Natural killer cell (primary cell): ENCODE data around the gene TOMM40. TPM values are rescaled to one million over a fixed set of nuclear protein-coding genes. Genes with fewer than 3 reads are reported as not detected.

Source experiments
- ATAC-seq, 3 donors: fragments of 150-1000 bp in 2 of 3; fragments of 200-7000 bp in 1 of 3; cut with Tn5 transposase; 1 replicate in 1 of 3; 2 replicates in 2 of 3; pipeline ENCODE4 v1.10.0; 2021; ENCODE audit warnings: mild to moderate bottlenecking in 2 of 3, moderate library complexity in 2 of 3
- DNase-seq, 2 donors: peaks; one replicate each; pipeline versions ENCODE4 v3.0.0 to v3.0.0-alpha.2; 2013 to 2021; ENCODE audit warnings: mixed read lengths in 1 of 2
- H3K27ac ChIP-seq: one replicate; pipeline ENCODE4 v1.5.1; 2013; ENCODE audit warnings: mild to moderate bottlenecking, low read length
- H3K27me3 ChIP-seq: one replicate; pipeline ENCODE4 v1.6.1; 2013; ENCODE audit warnings: low read length; ENCODE audit not compliant: control insufficient read depth, insufficient read depth
- H3K36me3 ChIP-seq: one replicate; pipeline ENCODE4 v1.6.1; 2013; ENCODE audit warnings: low read length; ENCODE audit not compliant: control insufficient read depth, insufficient read depth
- H3K4me1 ChIP-seq: one replicate; pipeline ENCODE4 v1.6.1; 2013; ENCODE audit warnings: low read length; ENCODE audit not compliant: control insufficient read depth, insufficient read depth
- H3K4me3 ChIP-seq: one replicate; pipeline ENCODE4 v1.5.1; 2013; ENCODE audit warnings: low read length
- H3K9me3 ChIP-seq: one replicate; pipeline ENCODE4 v1.6.1; 2013; ENCODE audit warnings: low read length; ENCODE audit not compliant: control insufficient read depth, insufficient read depth
- H3K27ac Mint-ChIP-seq, 2 donors: one replicate each; pipeline ENCODE4 v1.8.0; 2022; ENCODE audit warnings: mild to moderate bottlenecking in 2 of 2, mixed read lengths in 2 of 2, moderate library complexity in 1 of 2
- H3K27me3 Mint-ChIP-seq, 2 donors: one replicate each; pipeline ENCODE4 v1.8.0; 2022; ENCODE audit warnings: low read depth in 2 of 2, mixed read lengths in 2 of 2
- H3K36me3 Mint-ChIP-seq: one replicate; pipeline ENCODE4 v1.8.0; 2022; ENCODE audit warnings: mixed read lengths
- H3K4me1 Mint-ChIP-seq, 2 donors: one replicate each; pipeline ENCODE4 v1.8.0; 2022; ENCODE audit warnings: mixed read lengths in 2 of 2
- H3K4me3 Mint-ChIP-seq: one replicate; pipeline ENCODE4 v1.8.0; 2022; ENCODE audit warnings: mild to moderate bottlenecking, moderate library complexity, mixed read lengths
- H3K9me3 Mint-ChIP-seq, 2 donors: one replicate each; pipeline ENCODE4 v1.8.0; 2022; ENCODE audit warnings: mixed read lengths in 2 of 2
- CTCF ChIP-seq: fragments of 200-600 bp; IDR thresholded peaks from one replicate; pipeline ENCODE4 v1.8.0; 2022; ENCODE audit warnings: antibody characterized with exemption
- WGBS: methylation state at CpG from one replicate; pipeline ENCODE4 v1.1.7; 2013; ENCODE audit warnings: missing lambda C conversion rate; ENCODE audit not compliant: insufficient coverage; 5-methylcytosine and 5-hydroxymethylcytosine counted together
- intact Hi-C: fragments of 100-400 bp; cut with micrococcal nuclease; formaldehyde crosslinking; loops from one replicate; pipeline ENCODE4 v1.14.2; 2022
- total RNA-seq, 4 donors: library from RNA; stranded (reverse); fragments of 120-200 nt in 1 of 4; gene quantifications; one replicate each; pipeline versions ENCODE4 v1.2.3 to v1.2.4, GENCODE V29; 2013 to 2022

The TOMM40 gene
- 10 to 100 TPM; 22.4 to 29.1 (median 23.5) TPM for total RNA-seq
- total RNA-seq (2013), result 19.2 TPM

GRCh38 chr19:44891016-44891882, at the start of gene TOMM40:
TSS of gene TOMM40 (plus strand) at chr19:44891254. CDS start at chr19:44891416, 162 bp downstream.
- peak within 1 kb of the TSS; percentile 88 for H3K4me3 Mint-ChIP-seq
- Histone ChIP-seq H3K4me3 (peak within 1 kb of the TSS; percentile 72), H3K36me3 (peaks cover 21% of the 10 kb centered on the region), H3K27ac (peak within 1 kb of the TSS; percentile 98), H3K4me1 (peaks cover 21% of the 10 kb centered on the region), H3K9me3 (no peaks in the 10 kb centered on the region), H3K27me3 (no peaks in the 10 kb centered on the region)
- DNase-seq (no peak), ATAC-seq (no peak)
- H3K27ac Mint-ChIP-seq, result peak within 1 kb of the TSS; percentile 88 to 91
- peaks cover 25 to 30% of the 10 kb centered on the region in 2 donors for H3K4me1 Mint-ChIP-seq
- H3K27me3 Mint-ChIP-seq, result no peaks in the 10 kb centered on the region
- H3K9me3 Mint-ChIP-seq, result no peaks in the 10 kb centered on the region
- intact Hi-C loops, result no loop called here
- H3K36me3 Mint-ChIP-seq, result no peaks in the 10 kb centered on the region
- under 1% methylated on average over 81 of the region's 81 CpGs for WGBS
- no peak for TF ChIP-seq CTCF

GRCh38 chr19:44845286-44845611, 45.8 kb upstream of the TOMM40 start:
- H3K27ac ChIP-seq, result no peak overlapping the region
- 10% methylated on average over 12 of the region's 12 CpGs for WGBS
- Mint-ChIP-seq H3K4me1 (peaks cover 17 to 33% of the 10 kb centered on the region in 2 donors), H3K9me3 (no peaks in the 10 kb centered on the region), H3K27ac (peak overlapping the region; percentile 32 to 35), H3K36me3 (no peaks in the 10 kb centered on the region), H3K4me3 (peak overlapping the region; percentile 87), H3K27me3 (peaks cover 0 to 20% of the 10 kb centered on the region in 2 donors)
- H3K27me3 ChIP-seq, result peaks cover 13% of the 10 kb centered on the region
- H3K36me3 ChIP-seq, result no peaks in the 10 kb centered on the region
- H3K4me3 ChIP-seq, result no peak overlapping the region
- peaks cover 39% of the 10 kb centered on the region for H3K4me1 ChIP-seq
- DNase-seq (no peak), ATAC-seq (no peak)
- intact Hi-C loops, result loop anchor here (1.0 to 10.0 kb wide), 4 partner anchors 45 to 150 kb away; partner anchors contain the start of gene CEACAM16
- TF ChIP-seq CTCF, result no peak
- no peaks in the 10 kb centered on the region for H3K9me3 ChIP-seq

GRCh38 chr19:44845612-44846454, 45.2 kb upstream of the TOMM40 start, which contains the start of gene NECTIN2:
TSS of gene NECTIN2 (plus strand) at chr19:44846297. CDS start at chr19:44846526, 229 bp downstream.
- H3K36me3 ChIP-seq, result no peaks in the 10 kb centered on the region
- peak within 1 kb of the TSS; percentile 42 for H3K4me3 ChIP-seq
- H3K4me1 ChIP-seq, result peaks cover 39% of the 10 kb centered on the region
- Mint-ChIP-seq H3K36me3 (no peaks in the 10 kb centered on the region), H3K27ac (peak within 1 kb of the TSS; percentile 35 to 61), H3K4me1 (peaks cover 17 to 33% of the 10 kb centered on the region in 2 donors), H3K4me3 (peak within 1 kb of the TSS; percentile 88), H3K9me3 (no peaks in the 10 kb centered on the region), H3K27me3 (peaks cover 0 to 20% of the 10 kb centered on the region in 2 donors)
- peaks cover 13% of the 10 kb centered on the region for H3K27me3 ChIP-seq
- H3K9me3 ChIP-seq, result no peaks in the 10 kb centered on the region
- H3K27ac ChIP-seq, result no peak within 1 kb of the TSS
- peak; percentile 73 to 86 (median 75) for ATAC-seq
- TF ChIP-seq CTCF, result no peak
- intact Hi-C loops, result loop anchor here (1.0 to 10.0 kb wide), 4 partner anchors 46 to 151 kb away; partner anchors contain the start of gene CEACAM16
- WGBS, result under 1% methylated on average over 67 of the region's 67 CpGs
- peak; percentile 74 to 86 for DNase-seq
